Islet precursor cell (in vitro differentiated cells): ENCODE data around the gene FLT3.
A peak's percentile ranks its signal among the peaks of the same experiment; 100 is the strongest.
"Not testable (repeated sequence)": the region's sequence is repeated elsewhere in the genome, so short reads cannot be mapped to it uniquely, and the experiment has no call there.

Experiments used
- DNase-seq: peaks from one replicate; pipeline ENCODE4 v3.0.0-alpha.2; 2018

The FLT3 gene

GRCh38 chr13:28100150-28101121 is at the start of gene FLT3:
FLT3 (minus strand) TSS chr13:28100576; CDS start chr13:28100510, 66 bp downstream.
- DNase-seq: peak; percentile 77

- DNase-seq: no peak
These were observed 47.1 kb upstream of the FLT3 start for GRCh38 chr13:28147495-28147894.

- no peak for DNase-seq
These were observed 44.7 kb upstream of the FLT3 start for GRCh38 chr13:28145049-28145448.

GRCh38 chr13:28141542-28141941 is 41.2 kb upstream of the FLT3 start:
- not testable (repeated sequence) for DNase-seq

- DNase-seq: no peak
These were observed 40.2 kb upstream of the FLT3 start for GRCh38 chr13:28140433-28141125.

GRCh38 chr13:28138756-28139470 is 38.5 kb upstream of the FLT3 start:
- peak; percentile 94 for DNase-seq

GRCh38 chr13:28138012-28138755 is 37.8 kb upstream of the FLT3 start, which contains the start of gene PAN3:
PAN3 (plus strand) TSS chr13:28138545; CDS start chr13:28138658, 113 bp downstream.
- DNase-seq: peak; percentile 94

GRCh38 chr13:28137596-28137995 is 37.2 kb upstream of the FLT3 start:
- no peak for DNase-seq

GRCh38 chr13:28136916-28137315 is 36.5 kb upstream of the FLT3 start:
- no peak for DNase-seq

GRCh38 chr13:28131646-28132045 is 31.3 kb upstream of the FLT3 start:
- no peak for DNase-seq

GRCh38 chr13:28129911-28130693 is 29.7 kb upstream of the FLT3 start:
- no peak for DNase-seq

GRCh38 chr13:28128926-28129325 is 28.6 kb upstream of the FLT3 start:
- DNase-seq: peak; percentile 71

- no peak for DNase-seq
These were observed 27.7 kb upstream of the FLT3 start for GRCh38 chr13:28128030-28128429.

- no peak for DNase-seq
These were observed 20.8 kb upstream of the FLT3 start for GRCh38 chr13:28121224-28121623.

- DNase-seq: no peak
These were observed 19.9 kb upstream of the FLT3 start for GRCh38 chr13:28120317-28120716.

- DNase-seq: no peak
These were observed 17.5 kb upstream of the FLT3 start for GRCh38 chr13:28117689-28118377.

GRCh38 chr13:28116736-28117135 is 16.4 kb upstream of the FLT3 start:
- no peak for DNase-seq

GRCh38 chr13:28110414-28110813 is 10.0 kb upstream of the FLT3 start:
- no peak for DNase-seq

- DNase-seq: no peak
These were observed 6.6 kb upstream of the FLT3 start for GRCh38 chr13:28106976-28107375.

GRCh38 chr13:28101886-28102285 is 1.5 kb upstream of the FLT3 start:
- not testable (repeated sequence) for DNase-seq
